Measurements from ENCODE around the gene DAAM2. TPM values are rescaled to one million over a fixed set of nuclear protein-coding genes. Genes with fewer than 3 reads are reported as not detected.

DAAM2 gene
- 10 to 100 TPM; 25.9 to 84.0 (median 48.5) TPM for total RNA-seq

- H3K36me3 ChIP-seq, result no peaks in the 10 kb centered on the region
- in situ Hi-C loops (cut with MboI; ENCODE audit: low sequenced_read_pairs in 4 of 4), result no loop called here
- peaks cover 18 to 19% of the 10 kb centered on the region in 2 donors for H3K4me1 ChIP-seq
- TF ChIP-seq POLR2A (IDR thresholded peaks at IDR 0.05) (peak; percentile 74 to 89), CTCF (IDR thresholded peaks at IDR 0.05 in 4 of 5, conservative IDR thresholded peaks at IDR 0.05 in 1 of 5) (peak in 4 of 5 experiments; percentile 13 to 51 (median 25))
- H3K27me3 ChIP-seq, result no peaks in the 10 kb centered on the region
- DNase-seq, result peak; percentile 47 to 54
- intact Hi-C loops (cut with DNase I; ENCODE audit: low total_unique reads), result loop anchor here (5.0 kb wide), 1 partner anchor 100 kb away; no protein-coding TSS in a partner anchor
- peak within 1 kb of the TSS; percentile 65 to 88 (median 67) for H3K4me3 ChIP-seq
- peak within 1 kb of the TSS; percentile 74 to 87 (median 79) for H3K27ac ChIP-seq
- H3K9me3 ChIP-seq, result no peaks in the 10 kb centered on the region
- ATAC-seq, result peak; percentile 72 to 82
Observed at GRCh38 chr6:39791850-39792539, at the start of gene DAAM2. Gene DAAM2 (plus strand): TSS chr6:39792376. CDS start chr6:39856303, 63,927 bp downstream.

GRCh38 chr6:39746795-39747194 lies 45.4 kb upstream of the DAAM2 start:
- TF ChIP-seq CTCF (IDR thresholded peaks at IDR 0.05 in 4 of 5, conservative IDR thresholded peaks at IDR 0.05 in 1 of 5), result no peak
- TF ChIP-seq POLR2A (IDR thresholded peaks at IDR 0.05), result no peak
- intact Hi-C loops (cut with DNase I; ENCODE audit: low total_unique reads), result no loop called here
- Histone ChIP-seq H3K9me3 (no peaks in the 10 kb centered on the region), H3K27ac (no peak overlapping the region), H3K4me1 (no peaks in the 10 kb centered on the region), H3K27me3 (no peaks in the 10 kb centered on the region), H3K4me3 (no peak overlapping the region), H3K36me3 (no peaks in the 10 kb centered on the region)
- DNase-seq (no peak), ATAC-seq (no peak)
- in situ Hi-C loops (cut with MboI; ENCODE audit: low sequenced_read_pairs in 4 of 4), result no loop called here

GRCh38 chr6:39752835-39753724 lies 39.1 kb upstream of the DAAM2 start:
- peak overlapping the region; percentile 24 to 63 (median 34) for H3K27ac ChIP-seq
- in situ Hi-C loops (cut with MboI; ENCODE audit: low sequenced_read_pairs in 4 of 4), result no loop called here
- H3K36me3 ChIP-seq, result no peaks in the 10 kb centered on the region
- ATAC-seq, result peak; percentile 49 to 67
- TF ChIP-seq CTCF (IDR thresholded peaks at IDR 0.05 in 4 of 5, conservative IDR thresholded peaks at IDR 0.05 in 1 of 5) (no peak), POLR2A (IDR thresholded peaks at IDR 0.05) (no peak)
- H3K4me3 ChIP-seq, result no peak overlapping the region
- H3K27me3 ChIP-seq, result no peaks in the 10 kb centered on the region
- H3K4me1 ChIP-seq, result peaks cover 17 to 19% of the 10 kb centered on the region in 2 donors
- intact Hi-C loops (cut with DNase I; ENCODE audit: low total_unique reads), result no loop called here
- H3K9me3 ChIP-seq, result no peaks in the 10 kb centered on the region
- DNase-seq, result no peak

- no peaks in the 10 kb centered on the region for H3K27me3 ChIP-seq
- intact Hi-C loops (cut with DNase I; ENCODE audit: low total_unique reads), result no loop called here
- H3K4me3 ChIP-seq, result no peak overlapping the region
- DNase-seq (peak in 1 of 2 donors; percentile 8), ATAC-seq (peak; percentile 74 to 80)
- in situ Hi-C loops (cut with MboI; ENCODE audit: low sequenced_read_pairs in 4 of 4), result no loop called here
- no peaks in the 10 kb centered on the region for H3K36me3 ChIP-seq
- H3K4me1 ChIP-seq, result peaks cover 17 to 19% of the 10 kb centered on the region in 2 donors
- peak overlapping the region; percentile 24 to 63 (median 34) for H3K27ac ChIP-seq
- H3K9me3 ChIP-seq, result no peaks in the 10 kb centered on the region
- TF ChIP-seq POLR2A (IDR thresholded peaks at IDR 0.05), result no peak
- no peak for TF ChIP-seq CTCF (IDR thresholded peaks at IDR 0.05 in 4 of 5, conservative IDR thresholded peaks at IDR 0.05 in 1 of 5)
Observed at GRCh38 chr6:39753725-39754045, 38.5 kb upstream of the DAAM2 start.

Data from gastrocnemius medialis (tissue), 4 donors.